Left lung (tissue), 10 donors: Measurements from ENCODE around the gene DHCR24. TPM values are rescaled to one million over a fixed set of nuclear protein-coding genes. Genes with fewer than 3 reads are reported as not detected.

Source experiments
- ATAC-seq: fragments of 200-7000 bp; cut with Tn5 transposase; one replicate; pipeline ENCODE4 v1.9.1; 2020; ENCODE audit warnings: moderate library complexity
- DNase-seq, 4 donors: peaks; one replicate each; pipeline ENCODE4 v3.0.0-alpha.2; 2013 to 2020
- H3K27ac ChIP-seq, 2 donors: fragments of 200-600 bp; sonication (generic) in 1 of 2; one replicate each; pipeline versions ENCODE4 v1.5.0 to v1.8.0; 2020 to 2021
- H3K27me3 ChIP-seq, 2 donors: fragments of 200-600 bp; sonication (generic) in 1 of 2; one replicate each; pipeline versions ENCODE4 v1.5.0 to v1.8.0; 2020 to 2021
- H3K36me3 ChIP-seq, 2 donors: fragments of 200-600 bp; sonication (generic) in 1 of 2; one replicate each; pipeline versions ENCODE4 v1.5.0 to v1.8.0; 2020 to 2021
- H3K4me1 ChIP-seq, 2 donors: fragments of 200-600 bp; one replicate each; pipeline ENCODE4 v1.8.0; 2021
- H3K4me3 ChIP-seq, 2 donors: fragments of 200-600 bp; sonication (generic) in 1 of 2; one replicate each; pipeline versions ENCODE4 v1.5.0 to v1.8.0; 2020 to 2021; ENCODE audit warnings: mild to moderate bottlenecking in 1 of 2
- H3K9me3 ChIP-seq, 2 donors: fragments of 200-600 bp; sonication (generic) in 1 of 2; one replicate each; pipeline versions ENCODE4 v1.5.0 to v1.8.0; 2020 to 2021
- intact Hi-C, 2 donors: fragments of 100-400 bp; cut with DNase I; formaldehyde crosslinking; loops; one replicate each; pipeline versions ENCODE4 v1.11.2 to v1.14.2; 2022
- polyA plus RNA-seq, 6 donors: library from polyadenylated mRNA; unstranded; fragments of 120-200 nt; gene quantifications; one replicate each; pipeline ENCODE4 v1.2.1, GENCODE V29; 2013; ENCODE audit not compliant: insufficient read length in 6 of 6
- total RNA-seq, 2 donors: library from RNA; stranded (reverse); fragmentation: NEBNext Ultra II Directional; extraction: Animal tissue kit (Norgen Biotek cat#: 25700); gene quantifications; one replicate each; pipeline ENCODE4 v1.2.1, GENCODE V29; 2021
- TF ChIP-seq, protein P1 (sequence below), 2 donors: fragments of 200-600 bp; sonication (generic) in 1 of 2; IDR thresholded peaks; one replicate each; pipeline versions ENCODE4 v1.5.0 to v1.8.0; 2021; ENCODE audit warnings: antibody characterized with exemption in 2 of 2
- donor health status: DM: no; HTN: yes; CAD: no.
- donor health status: DM: no; HTN: no; CAD: no.

DHCR24 gene
- total and polyA plus RNA-seq, 8 donors = 30.1 to 741 (median 51.2) TPM

DNA sequence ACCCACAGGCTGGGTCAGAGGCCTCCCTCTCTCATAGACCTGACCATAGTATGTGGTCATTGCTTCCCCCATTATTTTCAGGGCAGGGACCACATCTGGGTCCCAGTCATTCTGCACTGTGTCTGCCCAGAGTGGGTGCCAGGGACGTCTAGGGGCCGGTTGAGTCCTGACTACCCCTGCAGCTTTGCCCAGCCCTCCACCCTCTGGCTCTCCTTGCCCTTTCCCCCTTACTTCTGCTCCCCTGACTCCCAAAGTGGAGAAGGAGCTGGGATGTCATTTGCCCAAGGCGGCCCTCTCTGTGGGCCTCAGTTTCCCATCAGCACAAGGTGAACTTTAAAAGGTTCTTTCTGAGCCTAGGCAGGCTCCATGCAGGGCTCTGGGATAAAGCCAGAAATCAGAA is 81.5 kb downstream of the DHCR24 start:
- peak in 1 of 4 donors; percentile 15 for DNase-seq
- Histone ChIP-seq H3K9me3 (no peaks in the 10 kb centered on the region), H3K4me1 (peaks cover 0 to 15% of the 10 kb centered on the region in 2 donors), H3K36me3 (no peaks in the 10 kb centered on the region), H3K27ac (no peak overlapping the region), H3K27me3 (peaks cover 12 to 25% of the 10 kb centered on the region in 2 donors), H3K4me3 (no peak overlapping the region)
- intact Hi-C loops = no loop called here
- TF ChIP-seq, protein P1, sequence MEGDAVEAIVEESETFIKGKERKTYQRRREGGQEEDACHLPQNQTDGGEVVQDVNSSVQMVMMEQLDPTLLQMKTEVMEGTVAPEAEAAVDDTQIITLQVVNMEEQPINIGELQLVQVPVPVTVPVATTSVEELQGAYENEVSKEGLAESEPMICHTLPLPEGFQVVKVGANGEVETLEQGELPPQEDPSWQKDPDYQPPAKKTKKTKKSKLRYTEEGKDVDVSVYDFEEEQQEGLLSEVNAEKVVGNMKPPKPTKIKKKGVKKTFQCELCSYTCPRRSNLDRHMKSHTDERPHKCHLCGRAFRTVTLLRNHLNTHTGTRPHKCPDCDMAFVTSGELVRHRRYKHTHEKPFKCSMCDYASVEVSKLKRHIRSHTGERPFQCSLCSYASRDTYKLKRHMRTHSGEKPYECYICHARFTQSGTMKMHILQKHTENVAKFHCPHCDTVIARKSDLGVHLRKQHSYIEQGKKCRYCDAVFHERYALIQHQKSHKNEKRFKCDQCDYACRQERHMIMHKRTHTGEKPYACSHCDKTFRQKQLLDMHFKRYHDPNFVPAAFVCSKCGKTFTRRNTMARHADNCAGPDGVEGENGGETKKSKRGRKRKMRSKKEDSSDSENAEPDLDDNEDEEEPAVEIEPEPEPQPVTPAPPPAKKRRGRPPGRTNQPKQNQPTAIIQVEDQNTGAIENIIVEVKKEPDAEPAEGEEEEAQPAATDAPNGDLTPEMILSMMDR (IDR thresholded peaks at IDR 0.05) = no peak
- ATAC-seq = no peak

DNA sequence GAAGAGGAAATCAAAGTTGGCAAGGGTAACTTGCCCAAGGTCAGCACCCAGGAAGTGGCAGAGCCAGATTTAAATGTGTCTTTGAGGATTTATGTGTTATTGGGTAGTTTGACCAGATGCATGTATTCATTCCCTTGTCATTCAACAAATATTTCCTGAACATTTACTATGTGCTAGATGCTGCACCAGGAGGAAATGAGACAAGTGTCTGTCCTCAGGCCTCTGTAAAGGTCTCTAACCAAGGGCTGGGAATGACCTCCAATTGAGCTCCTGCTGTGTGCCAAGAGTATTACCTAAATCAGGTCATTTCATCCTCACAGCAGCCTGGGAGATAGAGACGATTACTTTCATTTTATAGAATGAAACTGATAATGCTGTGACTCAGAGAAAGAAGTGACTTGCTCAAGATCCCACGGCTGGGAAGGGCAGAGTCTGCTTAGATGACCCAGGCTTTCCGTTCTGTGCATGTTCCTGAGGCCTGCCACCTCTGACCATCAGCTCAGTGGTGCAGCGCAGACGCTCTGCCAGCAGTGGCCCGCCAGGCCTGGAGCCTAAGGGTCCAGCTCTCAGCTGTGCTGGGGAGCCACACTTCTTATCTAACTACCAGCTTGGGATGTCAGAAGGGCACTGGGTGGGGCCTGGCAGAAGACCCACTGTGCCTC is 82.4 kb downstream of the DHCR24 start:
- intact Hi-C loops = no loop called here
- H3K4me1 ChIP-seq = peaks cover 0 to 22% of the 10 kb centered on the region in 2 donors
- ATAC-seq = no peak
- no peak overlapping the region for H3K4me3 ChIP-seq
- TF ChIP-seq, protein P1 (IDR thresholded peaks at IDR 0.05) = no peak
- DNase-seq = peak in 1 of 4 donors; percentile 17
- peaks cover 12 to 34% of the 10 kb centered on the region in 2 donors for H3K27me3 ChIP-seq
- H3K9me3 ChIP-seq = no peaks in the 10 kb centered on the region
- H3K36me3 ChIP-seq = no peaks in the 10 kb centered on the region
- no peak overlapping the region for H3K27ac ChIP-seq

DNA sequence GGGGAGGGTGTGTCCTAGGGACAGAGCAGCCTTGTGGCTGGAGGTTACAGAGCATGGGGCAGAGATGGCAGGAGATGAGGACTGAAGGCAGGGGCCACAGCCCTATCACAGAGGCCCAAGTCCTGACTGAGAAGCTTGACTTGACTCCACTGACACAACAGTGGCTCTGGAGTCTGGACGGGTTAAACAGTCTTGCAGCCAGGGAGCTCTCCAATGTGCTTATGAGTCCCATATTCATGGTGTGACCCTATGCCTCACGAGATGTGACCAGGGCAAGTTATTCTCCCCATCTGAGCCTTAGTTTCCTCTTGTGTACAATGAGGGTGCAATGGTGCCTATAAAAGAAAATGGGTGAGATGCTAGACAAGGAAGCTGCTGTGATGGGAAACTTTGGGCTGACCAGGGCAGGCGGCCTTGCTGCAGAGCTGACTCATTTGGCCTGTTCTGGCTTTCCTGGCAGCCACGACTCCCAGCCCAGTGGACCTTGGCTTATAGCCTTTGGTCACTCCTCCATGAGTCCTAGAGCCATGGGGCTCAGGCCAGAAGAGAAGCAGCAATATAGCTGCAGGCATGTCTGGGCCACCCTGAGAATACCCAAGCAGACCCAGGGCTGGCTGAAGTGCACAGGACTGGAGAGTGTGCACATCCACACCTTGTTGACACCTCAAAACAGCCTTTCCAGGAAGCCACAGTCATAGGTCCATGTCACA is 83.1 kb downstream of the DHCR24 start:
- H3K4me3 ChIP-seq = no peak overlapping the region
- peaks cover 12 to 40% of the 10 kb centered on the region in 2 donors for H3K27me3 ChIP-seq
- peaks cover 0 to 29% of the 10 kb centered on the region in 2 donors for H3K4me1 ChIP-seq
- TF ChIP-seq, protein P1 (IDR thresholded peaks at IDR 0.05) = no peak
- intact Hi-C loops = no loop called here
- no peak for ATAC-seq
- H3K36me3 ChIP-seq = no peaks in the 10 kb centered on the region
- H3K27ac ChIP-seq = no peak overlapping the region
- no peaks in the 10 kb centered on the region for H3K9me3 ChIP-seq
- DNase-seq = peak in 1 of 4 donors; percentile 31

DNA sequence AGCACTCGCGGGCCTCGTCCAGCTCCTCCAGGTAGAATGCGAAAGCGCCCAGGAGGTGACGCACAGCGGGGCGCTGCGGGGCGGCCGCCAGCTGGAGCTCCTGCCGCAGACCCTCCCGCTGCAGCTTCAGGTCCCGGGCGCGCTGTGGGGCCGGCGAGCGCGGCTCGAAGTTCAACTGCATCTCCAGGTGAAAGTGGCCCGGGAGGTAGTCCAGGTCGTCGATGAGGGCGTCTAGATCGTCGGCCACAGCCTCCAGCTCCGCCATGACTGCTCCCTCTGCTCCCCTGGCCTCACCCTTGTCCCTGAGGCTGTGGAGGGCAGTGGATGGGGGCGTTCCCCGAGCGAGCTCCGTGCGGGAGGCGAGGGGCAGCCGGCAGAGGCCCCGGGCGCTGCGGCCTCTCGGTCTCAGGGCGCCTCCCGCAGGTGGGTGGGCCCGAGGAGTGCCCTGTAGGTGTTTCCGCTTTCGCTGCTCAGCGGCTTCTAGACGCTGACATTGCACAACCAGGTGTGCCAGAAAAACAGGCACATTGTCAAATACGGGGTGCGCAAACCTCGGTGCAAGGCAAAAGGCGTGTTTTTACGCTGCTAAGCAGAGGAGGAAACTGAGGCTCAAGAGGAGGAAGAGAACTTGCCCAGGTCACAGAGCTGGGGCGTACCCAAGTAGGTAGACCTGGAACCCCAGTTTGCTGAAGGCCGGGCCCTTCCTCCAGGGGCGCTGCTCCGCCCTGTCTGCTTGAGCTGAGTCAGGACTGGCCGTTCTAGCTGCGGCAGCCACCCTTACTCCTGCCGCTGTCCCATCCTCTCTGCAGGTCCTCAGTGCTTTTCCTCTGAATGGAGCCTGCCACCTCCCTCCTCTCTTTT is 85.9 kb downstream of the DHCR24 start, which contains the start of gene TTC22:
Gene TTC22 (minus strand): TSS at position 425 of the 861 bp plus-strand sequence. CDS start 160 bp downstream, at position 265.
- Histone ChIP-seq H3K27ac (peak within 1 kb of the TSS; percentile 36 to 75), H3K4me3 (peak within 1 kb of the TSS; percentile 29 to 50), H3K4me1 (peaks cover 0 to 30% of the 10 kb centered on the region in 2 donors), H3K36me3 (no peaks in the 10 kb centered on the region), H3K27me3 (peaks cover 12 to 41% of the 10 kb centered on the region in 2 donors), H3K9me3 (no peaks in the 10 kb centered on the region)
- peak; percentile 34 to 90 (median 68) for DNase-seq
- intact Hi-C loops = no loop called here
- ATAC-seq = peak; percentile 93
- TF ChIP-seq, protein P1 (IDR thresholded peaks at IDR 0.05) = peak; percentile 23 to 44
